ENCODE data around the gene KRAS. TPM values are rescaled to one million over a fixed set of nuclear protein-coding genes. Genes with fewer than 3 reads are reported as not detected.

The KRAS gene
- total RNA-seq, 1 donor from 2014 or later, result 28.6 TPM

GRCh38 chr12:25162866-25163265 lies 87.9 kb downstream of the KRAS start:
- no peak overlapping the region for H3K27ac ChIP-seq
- H3K4me1 ChIP-seq, result no peaks in the 10 kb centered on the region
- H3K27me3 ChIP-seq (ENCODE audit: low read depth), result no peaks in the 10 kb centered on the region
- no peaks in the 10 kb centered on the region for H3K36me3 ChIP-seq
- intact Hi-C loops (cut with DNase I), result no loop called here
- no peaks in the 10 kb centered on the region for H3K9me3 ChIP-seq
- no peak for TF ChIP-seq CTCF (IDR thresholded peaks at IDR 0.05)
- H3K4me3 ChIP-seq, result no peak overlapping the region
- no peak for DNase-seq
- no peak for ATAC-seq

- Histone ChIP-seq H3K4me1 (peaks cover 9% of the 10 kb centered on the region), H3K27me3 (ENCODE audit: low read depth) (no peaks in the 10 kb centered on the region), H3K27ac (no peak overlapping the region), H3K4me3 (no peak overlapping the region), H3K9me3 (no peaks in the 10 kb centered on the region), H3K36me3 (no peaks in the 10 kb centered on the region)
- no peak for TF ChIP-seq CTCF (IDR thresholded peaks at IDR 0.05)
- intact Hi-C loops (cut with DNase I), result no loop called here
- DNase-seq (no peak), ATAC-seq (no peak)
These were observed 94.7 kb downstream of the KRAS start for GRCh38 chr12:25156061-25156460.

GRCh38 chr12:25155022-25155576 lies 95.6 kb downstream of the KRAS start:
- ATAC-seq (peak in 1 of 2 donors; percentile 44), DNase-seq (no peak)
- Histone ChIP-seq H3K4me3 (no peak overlapping the region), H3K9me3 (no peaks in the 10 kb centered on the region), H3K4me1 (peaks cover 9% of the 10 kb centered on the region), H3K27me3 (ENCODE audit: low read depth) (no peaks in the 10 kb centered on the region), H3K36me3 (no peaks in the 10 kb centered on the region), H3K27ac (no peak overlapping the region)
- peak; percentile 69 for TF ChIP-seq CTCF (IDR thresholded peaks at IDR 0.05)
- intact Hi-C loops (cut with DNase I), result no loop called here

Other genes starting within 250 kb of the KRAS start
- gene DNAI7, start 55.8 kb downstream of the KRAS start, total RNA-seq, result 6.7 TPM
- gene ETFRF1, start 55.7 kb downstream of the KRAS start, total RNA-seq, result 24.7 TPM

Measured in lower lobe of right lung (tissue), 2 donors.